ENCODE data around the gene POC1A.

POC1A gene

DNA sequence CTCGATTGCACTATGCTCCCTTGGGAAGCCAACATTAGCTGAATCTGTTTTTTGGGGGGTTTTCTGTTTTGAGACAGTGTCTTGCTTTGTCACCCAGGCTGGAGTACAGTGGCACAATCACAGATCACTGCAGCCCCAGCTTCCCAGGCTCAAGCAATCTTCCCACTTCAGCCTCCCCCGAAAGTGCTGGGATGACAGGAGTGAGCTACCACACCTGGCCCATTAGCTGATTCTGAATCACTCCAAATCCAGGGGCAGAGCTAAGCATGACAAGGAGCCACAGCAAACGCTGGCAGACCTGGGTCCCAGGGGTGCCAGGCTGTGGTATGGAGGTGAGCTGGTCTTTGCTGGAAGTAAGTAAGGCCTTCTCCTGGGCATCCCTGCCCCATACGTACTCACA, 18.9 kb downstream of the POC1A start:
- TF ChIP-seq GATA3 (IDR thresholded peaks at IDR 0.05; ENCODE audit: low read depth, low read length) (no peak), GATA2 (IDR thresholded peaks at IDR 0.05; ENCODE audit: low read depth, low read length) (no peak)

DNA sequence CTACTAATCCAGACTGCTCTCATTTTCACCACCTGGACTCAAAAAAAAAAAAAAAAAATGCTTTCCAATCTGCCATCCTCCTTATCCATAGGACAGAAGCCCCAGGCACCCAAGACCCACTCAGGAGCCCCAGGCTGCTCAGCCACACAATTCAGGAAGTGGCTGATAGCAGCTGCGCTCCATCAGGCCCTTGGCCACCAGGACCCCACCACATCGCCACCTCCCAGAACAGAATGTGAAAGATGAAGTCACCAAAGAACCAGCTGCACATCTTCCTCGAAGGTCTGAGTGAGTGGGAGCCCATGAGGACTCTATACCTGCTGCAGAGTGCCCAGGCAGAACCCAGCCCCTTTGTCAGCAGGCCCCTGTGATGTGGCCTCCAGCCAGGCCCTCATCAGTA, 19.5 kb downstream of the POC1A start:
- TF ChIP-seq GATA2 (IDR thresholded peaks at IDR 0.05; ENCODE audit: low read depth, low read length), result no peak
- TF ChIP-seq GATA3 (IDR thresholded peaks at IDR 0.05; ENCODE audit: low read depth, low read length), result no peak

DNA sequence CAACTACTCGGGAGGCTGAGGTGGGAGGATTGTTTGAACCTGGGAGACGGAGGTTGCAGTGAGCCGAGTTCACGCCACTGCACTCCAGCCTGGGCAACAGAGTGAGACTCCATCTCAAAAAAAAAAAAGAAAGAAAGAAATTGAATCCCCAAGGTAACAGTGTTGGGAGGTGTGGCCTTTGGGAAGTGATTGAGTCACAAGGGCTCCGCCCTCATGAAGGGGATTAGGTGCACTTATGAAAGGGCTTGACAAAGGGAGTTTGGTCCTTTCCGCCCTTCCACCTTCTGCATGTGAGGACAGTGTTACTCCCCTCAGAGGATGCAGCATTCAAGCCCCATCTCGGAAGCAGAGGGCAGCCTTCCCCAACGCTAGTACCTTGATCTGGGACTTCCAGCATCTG, 21.3 kb downstream of the POC1A start:
- TF ChIP-seq GATA3 (IDR thresholded peaks at IDR 0.05; ENCODE audit: low read depth, low read length) (no peak), GATA2 (IDR thresholded peaks at IDR 0.05; ENCODE audit: low read depth, low read length) (no peak)

DNA sequence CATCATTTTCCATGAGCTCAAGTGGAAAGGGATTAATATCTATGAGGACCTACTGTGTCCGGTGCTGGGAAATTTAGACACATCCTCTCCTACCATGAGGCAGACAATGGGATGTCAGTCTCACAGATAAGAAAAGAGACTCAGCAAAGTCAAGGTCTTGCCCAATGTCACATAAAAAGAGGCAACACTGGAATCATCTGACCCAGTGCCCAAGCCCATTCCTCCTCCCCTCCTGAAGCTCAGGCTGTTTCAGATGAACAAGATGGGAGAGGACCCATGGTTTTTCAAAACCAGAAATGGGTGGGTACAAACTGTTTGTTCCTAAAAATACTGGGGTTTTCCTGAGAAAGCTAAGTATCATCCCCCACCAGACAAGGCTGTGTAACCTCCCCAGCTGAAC, 22.2 kb downstream of the POC1A start:
- no peak for TF ChIP-seq GATA2 (IDR thresholded peaks at IDR 0.05; ENCODE audit: low read depth, low read length)

DNA sequence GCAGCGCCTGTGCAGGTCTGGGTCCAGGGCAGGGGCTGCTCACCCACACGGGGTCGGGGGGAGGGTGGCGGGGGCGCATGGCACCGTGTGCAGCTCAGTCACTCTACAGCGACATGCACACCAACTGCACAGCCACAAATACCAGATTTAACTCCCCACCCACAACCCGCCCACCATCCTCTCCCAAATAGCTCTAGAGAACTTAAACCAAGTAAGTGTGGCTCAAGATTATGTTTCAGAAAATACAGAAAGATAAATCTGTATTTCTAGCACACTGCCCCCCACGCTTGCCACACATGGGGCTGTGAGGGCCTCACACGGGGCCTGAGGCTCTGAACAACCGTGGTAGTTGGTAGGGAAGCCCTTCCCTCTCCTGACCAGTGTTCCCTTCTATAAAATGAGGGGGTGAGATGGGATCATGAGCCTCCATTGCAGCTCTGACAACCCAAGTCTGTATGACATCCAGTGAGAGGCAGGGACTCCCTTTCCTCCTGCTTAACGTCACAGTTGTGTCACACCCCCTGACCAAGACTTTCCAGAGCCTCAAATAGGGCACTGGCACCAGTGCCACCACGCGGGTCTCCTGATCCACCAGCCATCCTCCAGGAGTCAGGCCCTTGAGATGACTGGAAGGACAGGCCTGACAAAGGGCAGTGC, 23.1 kb downstream of the POC1A start:
- TF ChIP-seq GATA3 (IDR thresholded peaks at IDR 0.05; ENCODE audit: low read depth, low read length) (no peak), GATA2 (IDR thresholded peaks at IDR 0.05; ENCODE audit: low read depth, low read length) (no peak)

DNA sequence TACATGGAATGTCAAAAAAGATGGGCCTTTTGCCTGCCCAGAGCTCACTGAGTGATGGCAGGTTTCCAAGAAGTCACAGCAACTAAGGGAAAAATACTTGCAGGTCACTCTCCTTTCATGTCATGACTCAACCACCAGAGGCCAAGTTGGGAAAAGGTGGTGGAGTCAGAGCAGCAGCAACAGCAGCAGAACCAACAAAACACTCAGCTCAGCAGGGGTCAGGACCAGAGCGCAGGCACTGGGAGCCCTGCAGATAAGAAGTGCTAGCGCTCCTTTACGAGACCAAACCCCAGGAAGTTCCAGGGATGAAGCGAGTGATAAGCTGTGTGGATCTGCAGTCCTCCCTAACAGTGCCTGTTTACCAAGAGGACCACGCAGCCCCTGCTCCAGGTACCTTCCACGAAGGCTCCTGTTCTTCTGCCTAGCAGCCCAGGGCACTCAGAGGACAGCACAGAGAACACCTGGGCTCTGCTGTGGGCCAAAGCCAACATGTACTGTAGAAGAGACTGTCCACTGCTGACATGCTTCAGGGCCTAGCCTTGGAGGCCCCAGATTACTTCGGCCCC, 26.0 kb downstream of the POC1A start:
- TF ChIP-seq GATA2 (IDR thresholded peaks at IDR 0.05; ENCODE audit: low read depth, low read length) (peak; percentile 49; the same call in 1 of the 2 replicates), GATA3 (IDR thresholded peaks at IDR 0.05; ENCODE audit: low read depth, low read length) (no peak)

DNA sequence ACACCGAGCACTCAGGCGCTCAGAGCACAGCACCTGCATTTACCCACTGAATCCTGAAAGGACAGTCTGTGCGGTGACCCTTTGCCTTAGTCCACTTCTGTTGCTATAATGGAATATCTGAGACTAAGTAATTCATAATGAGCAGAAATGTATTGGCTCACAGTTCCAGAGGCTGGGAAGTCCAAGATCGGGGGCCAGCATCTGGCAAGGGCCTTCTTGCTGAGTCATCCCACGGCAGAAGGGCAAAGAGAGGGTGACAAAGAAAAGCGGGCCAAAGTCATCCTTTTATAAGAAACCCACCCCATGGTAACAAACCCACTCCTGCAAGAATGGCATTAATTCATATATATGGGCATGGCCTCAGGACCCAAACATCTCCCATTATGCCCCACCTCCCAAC, 27.7 kb downstream of the POC1A start:
- TF ChIP-seq GATA2 (IDR thresholded peaks at IDR 0.05; ENCODE audit: low read depth, low read length), result no peak
- no peak for TF ChIP-seq GATA3 (IDR thresholded peaks at IDR 0.05; ENCODE audit: low read depth, low read length)

DNA sequence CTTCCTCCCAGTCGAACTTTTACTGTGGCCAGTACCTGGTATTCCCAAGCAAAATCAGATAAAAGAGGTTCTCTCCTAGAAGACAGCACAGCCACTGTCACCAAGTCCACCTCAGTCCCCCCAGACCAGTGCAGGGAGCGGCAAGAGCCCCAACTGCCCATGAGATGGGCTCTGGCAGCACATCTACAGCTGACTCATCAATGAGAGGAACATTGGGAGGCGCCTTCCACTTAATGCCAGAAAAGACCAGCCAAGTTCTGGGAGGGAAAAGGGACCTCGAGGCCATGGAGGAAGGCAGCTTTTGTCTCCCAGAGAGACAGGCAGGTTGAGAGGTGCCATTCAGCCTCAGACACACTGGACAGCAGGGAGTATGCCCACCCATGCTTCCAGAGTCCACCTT, 28.2 kb downstream of the POC1A start:
- TF ChIP-seq GATA3 (IDR thresholded peaks at IDR 0.05; ENCODE audit: low read depth, low read length) (no peak), GATA2 (IDR thresholded peaks at IDR 0.05; ENCODE audit: low read depth, low read length) (no peak)

DNA sequence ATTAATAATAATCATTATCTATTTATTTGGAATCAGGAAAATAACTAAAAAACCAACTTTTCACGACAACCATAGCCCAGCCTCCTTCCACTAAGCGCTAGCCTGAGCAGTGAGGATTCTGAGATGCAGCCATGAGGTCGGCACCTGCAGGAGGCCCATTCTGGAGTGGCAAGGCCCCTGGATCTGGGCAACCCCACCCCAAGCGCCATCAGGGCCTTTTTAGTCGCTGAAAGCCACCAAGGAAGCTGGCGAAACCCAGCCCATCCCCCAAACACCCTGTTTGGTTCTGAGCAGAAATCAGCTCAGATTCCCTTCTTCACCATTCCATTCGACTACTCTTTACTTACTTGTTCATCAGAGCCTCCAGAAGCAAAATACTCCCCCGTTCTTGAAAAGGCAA, 29.5 kb downstream of the POC1A start:
- no peak for TF ChIP-seq GATA3 (IDR thresholded peaks at IDR 0.05; ENCODE audit: low read depth, low read length)
- TF ChIP-seq GATA2 (IDR thresholded peaks at IDR 0.05; ENCODE audit: low read depth, low read length), result no peak

DNA sequence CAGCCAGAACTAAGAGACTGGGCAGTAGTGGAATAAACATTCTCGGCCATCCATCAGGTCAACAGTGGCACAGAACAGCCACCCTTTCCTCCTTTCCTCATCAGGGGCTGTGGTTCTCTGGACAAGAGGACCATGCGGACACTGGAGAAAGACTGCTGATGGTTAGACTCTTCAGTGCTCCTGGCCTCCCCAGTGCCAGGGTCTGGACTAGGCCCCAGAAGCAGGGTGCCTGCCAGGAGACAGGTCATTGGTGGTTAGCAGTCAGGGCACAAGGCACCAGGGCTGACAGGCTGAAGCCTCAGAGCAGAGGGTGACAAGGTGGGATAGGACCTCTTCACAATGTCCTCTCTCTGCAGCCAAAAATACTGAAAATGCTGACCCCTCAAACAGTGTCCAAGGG, 30.1 kb downstream of the POC1A start:
- no peak for TF ChIP-seq GATA2 (IDR thresholded peaks at IDR 0.05; ENCODE audit: low read depth, low read length)
- TF ChIP-seq GATA3 (IDR thresholded peaks at IDR 0.05; ENCODE audit: low read depth, low read length), result no peak

DNA sequence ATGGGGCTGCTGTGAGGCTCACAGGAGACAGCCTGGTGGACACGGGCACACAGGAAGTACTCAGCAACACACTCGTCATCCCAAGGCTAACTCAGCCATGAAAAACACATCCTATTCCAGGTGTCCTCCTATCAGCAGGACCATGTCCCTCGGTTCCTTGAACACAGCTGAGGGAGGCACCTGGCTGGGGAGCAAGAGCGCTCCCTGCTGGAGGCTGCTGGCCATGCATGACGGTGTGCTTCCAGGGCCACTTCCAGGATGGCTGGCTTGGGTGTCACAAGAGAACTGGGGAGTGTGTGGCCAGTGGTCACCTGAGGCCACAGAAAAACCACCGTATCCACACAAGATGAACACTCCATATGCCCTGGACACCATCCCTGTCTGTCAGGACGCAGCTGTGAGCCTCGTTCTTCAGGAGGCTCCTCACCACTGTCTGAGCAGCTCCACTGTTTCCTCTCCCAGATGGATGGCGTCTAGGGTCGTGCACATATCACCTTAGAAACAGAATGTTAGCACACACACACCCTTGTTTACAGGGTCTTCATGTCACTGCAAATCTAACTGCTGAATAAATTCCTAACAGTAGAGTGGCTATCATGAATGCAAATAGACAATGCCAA, 31.0 kb downstream of the POC1A start:
- no peak for TF ChIP-seq GATA3 (IDR thresholded peaks at IDR 0.05; ENCODE audit: low read depth, low read length)
- no peak for TF ChIP-seq GATA2 (IDR thresholded peaks at IDR 0.05; ENCODE audit: low read depth, low read length)

DNA sequence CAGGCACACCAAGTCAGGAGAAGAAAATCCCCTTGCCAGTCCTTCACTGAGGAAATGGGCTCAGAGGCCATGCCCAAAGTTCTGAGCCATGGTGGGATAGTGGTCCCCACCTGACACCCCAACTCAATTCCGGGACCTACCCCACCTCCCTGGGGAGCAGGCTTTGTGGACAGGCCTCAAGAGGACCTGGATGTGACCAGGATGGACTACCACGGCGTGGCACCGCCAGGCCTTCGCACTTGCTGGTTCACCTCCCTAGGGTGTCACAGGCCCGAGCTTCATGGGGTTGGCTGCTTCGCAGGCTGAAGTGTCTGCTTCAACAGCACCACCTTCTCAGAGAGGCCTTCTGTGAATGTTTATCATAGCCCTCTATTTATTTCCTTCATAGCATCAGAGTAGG, 31.7 kb downstream of the POC1A start:
- TF ChIP-seq GATA2 (IDR thresholded peaks at IDR 0.05; ENCODE audit: low read depth, low read length) (no peak), GATA3 (IDR thresholded peaks at IDR 0.05; ENCODE audit: low read depth, low read length) (no peak)

DNA sequence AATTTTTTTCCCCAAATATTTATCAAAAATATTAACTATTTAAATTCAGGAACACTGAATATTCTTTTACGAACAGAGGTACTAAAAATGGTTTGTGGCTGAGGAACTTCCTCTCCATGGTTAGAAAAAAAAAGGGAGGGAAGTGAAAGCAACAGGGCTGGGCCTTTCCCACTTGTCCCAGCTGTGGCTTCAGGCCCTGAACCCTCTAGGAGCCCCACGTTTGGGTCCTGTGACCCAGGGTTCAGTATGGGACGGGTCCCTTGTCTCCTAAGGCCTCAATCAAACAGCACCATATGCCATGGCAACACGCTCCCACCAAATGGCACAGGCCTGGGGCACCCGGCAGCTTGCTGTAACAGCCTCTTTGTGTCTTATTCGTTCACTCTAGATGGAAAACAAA, 32.4 kb downstream of the POC1A start:
- TF ChIP-seq GATA3 (IDR thresholded peaks at IDR 0.05; ENCODE audit: low read depth, low read length), result no peak
- TF ChIP-seq GATA2 (IDR thresholded peaks at IDR 0.05; ENCODE audit: low read depth, low read length), result no peak

DNA sequence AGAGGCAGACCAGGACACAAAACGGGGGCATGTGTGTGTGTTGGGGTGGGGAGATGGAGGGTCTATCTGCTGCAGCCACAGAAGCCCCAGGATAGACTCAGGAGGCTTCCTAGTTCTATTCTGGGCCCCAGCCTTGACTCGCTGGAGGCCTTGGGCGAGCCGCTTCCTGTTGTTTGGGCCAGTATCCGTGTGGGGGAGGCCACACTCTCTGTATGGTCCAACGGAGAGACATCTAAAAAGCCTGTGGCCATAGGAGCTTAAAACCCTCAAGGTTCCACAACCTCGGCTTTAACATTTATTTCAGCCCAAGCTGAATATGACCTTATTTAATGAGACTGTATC, 32.8 kb downstream of the POC1A start:
- TF ChIP-seq GATA3 (IDR thresholded peaks at IDR 0.05; ENCODE audit: low read depth, low read length) (no peak), GATA2 (IDR thresholded peaks at IDR 0.05; ENCODE audit: low read depth, low read length) (no peak)

Measured in SH-SY5Y (cell line).